ENCODE results near the gene TNFSF18. TPM values are rescaled to one million over a fixed set of nuclear protein-coding genes. Genes with fewer than 3 reads are reported as not detected.
"Not testable (repeated sequence)": the region's sequence is repeated elsewhere in the genome, so short reads cannot be mapped to it uniquely, and the experiment has no call there.

Gene TNFSF18
- total RNA-seq, 6 donors from 2014 or later = 0.17 to 0.20 TPM; not detected in 4

DNA sequence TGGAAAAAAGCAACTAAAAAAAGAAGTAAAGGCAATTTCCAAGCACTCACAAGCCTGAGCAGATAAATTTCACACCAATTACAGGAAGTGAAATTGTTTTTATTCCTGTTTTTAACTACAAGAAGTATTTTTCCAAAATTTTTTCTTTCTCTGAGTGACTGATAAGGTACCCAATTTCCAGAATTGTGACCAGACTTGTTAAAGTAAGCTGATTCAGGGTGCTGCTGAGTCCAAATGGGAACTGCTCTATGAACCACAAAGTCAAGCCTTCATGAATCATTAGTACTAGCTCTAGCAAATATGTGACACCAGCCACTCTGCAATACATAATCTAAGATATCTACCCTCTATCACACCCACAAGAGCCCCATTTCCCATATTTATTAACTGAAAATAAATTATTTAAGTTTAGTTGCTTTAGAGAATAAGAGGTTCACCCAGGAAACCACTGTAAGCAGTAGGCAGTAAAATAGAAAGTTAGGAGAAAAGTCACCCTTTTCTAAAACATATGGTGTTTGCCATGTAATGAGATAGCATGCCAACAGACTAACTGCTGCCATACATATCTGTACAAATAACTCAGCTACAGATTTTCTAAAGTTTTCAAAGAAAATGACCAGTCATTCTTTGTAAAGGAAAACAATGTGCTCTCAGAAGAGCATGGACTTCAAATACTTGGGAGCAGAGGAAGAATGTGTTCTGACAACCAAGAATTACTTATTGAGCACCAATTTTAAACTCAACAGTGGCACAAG, 43.1 kb upstream of the TNFSF18 start:
- Histone ChIP-seq H3K27me3 (no peaks in the 10 kb centered on the region), H3K27ac (no peak overlapping the region), H3K4me1 (no peaks in the 10 kb centered on the region), H3K9me3 (no peaks in the 10 kb centered on the region), H3K36me3 (no peaks in the 10 kb centered on the region), H3K4me3 (no peak overlapping the region)
- ATAC-seq (ENCODE audit: low FRiP score in 2 of 2) = no peak
- no peak for TF ChIP-seq EP300 (IDR thresholded peaks at IDR 0.05)
- no peak for TF ChIP-seq POLR2AphosphoS5 (IDR thresholded peaks at IDR 0.05)
- no peak for TF ChIP-seq POLR2A (IDR thresholded peaks at IDR 0.05)
- TF ChIP-seq, protein P1, sequence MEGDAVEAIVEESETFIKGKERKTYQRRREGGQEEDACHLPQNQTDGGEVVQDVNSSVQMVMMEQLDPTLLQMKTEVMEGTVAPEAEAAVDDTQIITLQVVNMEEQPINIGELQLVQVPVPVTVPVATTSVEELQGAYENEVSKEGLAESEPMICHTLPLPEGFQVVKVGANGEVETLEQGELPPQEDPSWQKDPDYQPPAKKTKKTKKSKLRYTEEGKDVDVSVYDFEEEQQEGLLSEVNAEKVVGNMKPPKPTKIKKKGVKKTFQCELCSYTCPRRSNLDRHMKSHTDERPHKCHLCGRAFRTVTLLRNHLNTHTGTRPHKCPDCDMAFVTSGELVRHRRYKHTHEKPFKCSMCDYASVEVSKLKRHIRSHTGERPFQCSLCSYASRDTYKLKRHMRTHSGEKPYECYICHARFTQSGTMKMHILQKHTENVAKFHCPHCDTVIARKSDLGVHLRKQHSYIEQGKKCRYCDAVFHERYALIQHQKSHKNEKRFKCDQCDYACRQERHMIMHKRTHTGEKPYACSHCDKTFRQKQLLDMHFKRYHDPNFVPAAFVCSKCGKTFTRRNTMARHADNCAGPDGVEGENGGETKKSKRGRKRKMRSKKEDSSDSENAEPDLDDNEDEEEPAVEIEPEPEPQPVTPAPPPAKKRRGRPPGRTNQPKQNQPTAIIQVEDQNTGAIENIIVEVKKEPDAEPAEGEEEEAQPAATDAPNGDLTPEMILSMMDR (IDR thresholded peaks at IDR 0.05) = no peak
- DNase-seq = no peak

DNA sequence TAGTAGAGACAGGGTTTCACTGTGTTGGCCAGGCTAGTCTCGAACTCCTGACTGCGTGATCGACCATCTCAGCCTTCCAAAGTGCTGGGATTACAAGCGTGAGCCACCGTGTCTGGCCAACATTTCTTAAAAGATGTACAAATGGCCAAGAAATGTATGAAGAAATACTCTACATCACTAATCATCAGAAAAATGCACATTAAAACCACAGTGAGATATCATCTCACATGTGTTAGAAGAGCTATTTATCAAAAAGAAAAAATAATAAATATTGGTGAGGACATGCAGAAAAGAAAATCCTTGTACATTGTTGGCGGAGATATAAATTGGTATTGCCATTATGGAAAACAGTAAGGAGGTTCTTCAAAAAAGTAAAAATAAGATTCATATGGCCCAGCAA, 33.6 kb upstream of the TNFSF18 start:
- Histone ChIP-seq H3K9me3 (no peaks in the 10 kb centered on the region), H3K4me1 (no peaks in the 10 kb centered on the region), H3K4me3 (no peak overlapping the region), H3K36me3 (no peaks in the 10 kb centered on the region), H3K27me3 (no peaks in the 10 kb centered on the region), H3K27ac (no peak overlapping the region)
- TF ChIP-seq EP300 (IDR thresholded peaks at IDR 0.05) = no peak
- DNase-seq = no peak
- 96 to 98% methylated on average over 6 of the region's 6 CpGs for WGBS, 2 donors
- no peak for ATAC-seq (ENCODE audit: low FRiP score in 2 of 2)

- no peaks in the 10 kb centered on the region for H3K36me3 ChIP-seq
- no peaks in the 10 kb centered on the region for H3K9me3 ChIP-seq
- H3K4me3 ChIP-seq = no peak overlapping the region
- DNase-seq (no peak), ATAC-seq (ENCODE audit: low FRiP score in 2 of 2) (no peak)
- TF ChIP-seq POLR2A (IDR thresholded peaks at IDR 0.05) = no peak
- TF ChIP-seq, protein P1 (IDR thresholded peaks at IDR 0.05) = no peak
- no peak for TF ChIP-seq POLR2AphosphoS5 (IDR thresholded peaks at IDR 0.05)
- no peak for TF ChIP-seq EP300 (IDR thresholded peaks at IDR 0.05)
- 69 to 86% methylated on average over 1 of the region's 1 CpG for WGBS, 2 donors
- no peaks in the 10 kb centered on the region for H3K4me1 ChIP-seq
- H3K27me3 ChIP-seq = no peaks in the 10 kb centered on the region
- no peak overlapping the region for H3K27ac ChIP-seq
These were observed 32.2 kb upstream of the TNFSF18 start for GRCh38 chr1:173082913-173083312.

- H3K9me3 ChIP-seq; H3K4me3 ChIP-seq; H3K36me3 ChIP-seq; DNase-seq; H3K27ac ChIP-seq; ATAC-seq (ENCODE audit: low FRiP score in 2 of 2); H3K27me3 ChIP-seq; H3K4me1 ChIP-seq: not testable (repeated sequence)
- 92 to 97% methylated on average over 4 to 6 of the region's 6 CpGs for WGBS, 2 donors
These were observed 23.5 kb upstream of the TNFSF18 start for GRCh38 chr1:173074217-173074616.

GRCh38 chr1:173064011-173064410, 13.3 kb upstream of the TNFSF18 start:
- no peaks in the 10 kb centered on the region for H3K9me3 ChIP-seq
- TF ChIP-seq, protein P1 (IDR thresholded peaks at IDR 0.05) = no peak
- TF ChIP-seq POLR2A (IDR thresholded peaks at IDR 0.05) = no peak
- no peak for TF ChIP-seq POLR2AphosphoS5 (IDR thresholded peaks at IDR 0.05)
- no peak for TF ChIP-seq EP300 (IDR thresholded peaks at IDR 0.05)
- no peaks in the 10 kb centered on the region for H3K36me3 ChIP-seq
- no peak overlapping the region for H3K4me3 ChIP-seq
- no peaks in the 10 kb centered on the region for H3K4me1 ChIP-seq
- DNase-seq (no peak), ATAC-seq (ENCODE audit: low FRiP score in 2 of 2) (no peak)
- WGBS, 2 donors = 42 to 43% methylated on average over 3 of the region's 3 CpGs
- H3K27me3 ChIP-seq = no peaks in the 10 kb centered on the region
- no peak overlapping the region for H3K27ac ChIP-seq

GRCh38 chr1:173063171-173063570, 12.4 kb upstream of the TNFSF18 start:
- ATAC-seq (ENCODE audit: low FRiP score in 2 of 2) (no peak), DNase-seq (no peak)
- Histone ChIP-seq H3K9me3 (no peaks in the 10 kb centered on the region), H3K36me3 (no peaks in the 10 kb centered on the region), H3K27ac (no peak overlapping the region), H3K4me1 (no peaks in the 10 kb centered on the region), H3K27me3 (no peaks in the 10 kb centered on the region), H3K4me3 (no peak overlapping the region)
- TF ChIP-seq, protein P1 (IDR thresholded peaks at IDR 0.05) = no peak
- TF ChIP-seq POLR2AphosphoS5 (IDR thresholded peaks at IDR 0.05) (no peak), POLR2A (IDR thresholded peaks at IDR 0.05) (no peak), EP300 (IDR thresholded peaks at IDR 0.05) (no peak)
- WGBS, 2 donors = 73 to 75% methylated on average over 1 of the region's 1 CpG
